C4-2B (cell line): ENCODE measurements around the gene AKR1B1.

ENCODE experiments used
- ZFX ChIP-seq: fragments of 450-650 bp; IDR thresholded peaks from 2 replicates; pipeline ENCODE4 v1.6.1; 2017
- TF ChIP-seq, protein P1 (sequence below): fragments of 450-650 bp; conservative IDR thresholded peaks from 2 replicates; pipeline ENCODE4 v1.5.1; 2017; ENCODE audit warnings: mild to moderate bottlenecking

DNA sequence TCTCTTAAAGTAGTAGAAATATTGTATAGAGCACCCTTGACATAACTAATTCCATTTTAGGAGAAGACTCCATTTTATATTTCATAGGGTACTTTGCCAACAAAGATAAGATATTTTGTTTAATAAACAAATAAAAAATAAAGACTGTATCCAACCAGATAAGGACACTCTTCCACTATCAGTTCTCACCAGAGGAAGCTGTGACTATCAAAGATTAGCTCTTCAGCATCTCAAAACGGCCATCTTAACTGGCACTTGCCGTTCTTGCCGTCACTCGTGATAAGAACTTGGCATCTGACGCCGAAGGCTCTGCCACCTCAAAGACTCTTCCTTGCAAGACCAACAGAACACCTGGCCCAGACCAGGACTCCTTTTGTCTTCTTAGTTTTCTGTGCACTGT lies 26.3 kb upstream of the AKR1B1 start:
- TF ChIP-seq, protein P1, sequence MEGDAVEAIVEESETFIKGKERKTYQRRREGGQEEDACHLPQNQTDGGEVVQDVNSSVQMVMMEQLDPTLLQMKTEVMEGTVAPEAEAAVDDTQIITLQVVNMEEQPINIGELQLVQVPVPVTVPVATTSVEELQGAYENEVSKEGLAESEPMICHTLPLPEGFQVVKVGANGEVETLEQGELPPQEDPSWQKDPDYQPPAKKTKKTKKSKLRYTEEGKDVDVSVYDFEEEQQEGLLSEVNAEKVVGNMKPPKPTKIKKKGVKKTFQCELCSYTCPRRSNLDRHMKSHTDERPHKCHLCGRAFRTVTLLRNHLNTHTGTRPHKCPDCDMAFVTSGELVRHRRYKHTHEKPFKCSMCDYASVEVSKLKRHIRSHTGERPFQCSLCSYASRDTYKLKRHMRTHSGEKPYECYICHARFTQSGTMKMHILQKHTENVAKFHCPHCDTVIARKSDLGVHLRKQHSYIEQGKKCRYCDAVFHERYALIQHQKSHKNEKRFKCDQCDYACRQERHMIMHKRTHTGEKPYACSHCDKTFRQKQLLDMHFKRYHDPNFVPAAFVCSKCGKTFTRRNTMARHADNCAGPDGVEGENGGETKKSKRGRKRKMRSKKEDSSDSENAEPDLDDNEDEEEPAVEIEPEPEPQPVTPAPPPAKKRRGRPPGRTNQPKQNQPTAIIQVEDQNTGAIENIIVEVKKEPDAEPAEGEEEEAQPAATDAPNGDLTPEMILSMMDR: no peak
- TF ChIP-seq ZFX: no peak
